H9 (cell line): ENCODE measurements around the gene YEATS4. TPM values are rescaled to one million over a fixed set of nuclear protein-coding genes. Genes with fewer than 3 reads are reported as not detected.

ENCODE experiments used
- DNase-seq: peaks from one replicate; pipeline ENCODE4 v3.0.0-alpha.2; 2017
- H2AFZ ChIP-seq: one replicate; pipeline ENCODE4 v1.6.1; 2013; ENCODE audit warnings: mild to moderate bottlenecking, low read length, control low read depth, moderate library complexity
- H2AK5ac ChIP-seq: 2 replicates; pipeline ENCODE4 v1.6.1; 2013; ENCODE audit warnings: low read length, control low read depth, mixed read lengths; ENCODE audit not compliant: insufficient read length
- H2BK120ac ChIP-seq: one replicate; pipeline ENCODE4 v1.6.1; 2013; ENCODE audit warnings: low read depth, mild to moderate bottlenecking, low read length, control low read depth, inconsistent platforms; ENCODE audit not compliant: poor library complexity, severe bottlenecking
- H2BK12ac ChIP-seq: 2 replicates; pipeline ENCODE4 v1.6.1; 2013; ENCODE audit warnings: low read length, control low read depth, mixed read lengths, low read depth; ENCODE audit not compliant: insufficient read length
- H2BK15ac ChIP-seq: 2 replicates; pipeline ENCODE4 v1.6.1; 2013; ENCODE audit warnings: low read depth, low read length, control low read depth
- H2BK20ac ChIP-seq: one replicate; pipeline ENCODE4 v1.6.1; 2013; ENCODE audit warnings: low read depth, mild to moderate bottlenecking, low read length, control low read depth, inconsistent platforms; ENCODE audit not compliant: poor library complexity, severe bottlenecking
- H2BK5ac ChIP-seq: 2 replicates; pipeline ENCODE4 v1.6.1; 2013; ENCODE audit warnings: low read length, control low read depth, mixed read lengths; ENCODE audit not compliant: insufficient read length
- H3K14ac ChIP-seq: 2 replicates; pipeline ENCODE4 v1.6.1; 2013; ENCODE audit warnings: low read length, control low read depth; ENCODE audit not compliant: insufficient read depth
- H3K18ac ChIP-seq: 2 replicates; pipeline ENCODE4 v1.6.1; 2013; ENCODE audit warnings: low read depth, mild to moderate bottlenecking, mixed read lengths, low read length, control low read depth; ENCODE audit not compliant: insufficient read length
- H3K23ac ChIP-seq: 2 replicates; pipeline ENCODE4 v1.6.1; 2013; ENCODE audit warnings: low read length, control low read depth, mixed read lengths, low read depth; ENCODE audit not compliant: insufficient read length
- H3K23me2 ChIP-seq: 2 replicates; pipeline ENCODE4 v1.6.1; 2013; ENCODE audit warnings: low read depth, mild to moderate bottlenecking, mixed read lengths, low read length, control low read depth; ENCODE audit not compliant: insufficient read length, poor library complexity, severe bottlenecking
- H3K27ac ChIP-seq: 2 replicates; pipeline ENCODE4 v1.5.1; 2013; ENCODE audit warnings: low read length, control low read depth, mixed read lengths, low read depth; ENCODE audit not compliant: insufficient read length
- H3K27me3 ChIP-seq: 2 replicates; pipeline ENCODE4 v1.6.1; 2013; ENCODE audit warnings: low read length, control low read depth, inconsistent platforms; ENCODE audit not compliant: insufficient read depth
- H3K4ac ChIP-seq: 2 replicates; pipeline ENCODE4 v1.6.1; 2013; ENCODE audit warnings: low read depth, mild to moderate bottlenecking, control low read depth, inconsistent platforms, low read length, moderate library complexity
- H3K4me1 ChIP-seq: 2 replicates; pipeline ENCODE4 v1.6.1; 2013; ENCODE audit warnings: low read length, control low read depth, inconsistent platforms; ENCODE audit not compliant: insufficient read depth
- H3K4me2 ChIP-seq: 2 replicates; pipeline ENCODE4 v1.6.1; 2013; ENCODE audit warnings: low read length, control low read depth, mixed read lengths; ENCODE audit not compliant: insufficient read length, insufficient read depth
- H3K56ac ChIP-seq: 2 replicates; pipeline ENCODE4 v1.6.1; 2013; ENCODE audit warnings: low read depth, mild to moderate bottlenecking, mixed read lengths, low read length, control low read depth; ENCODE audit not compliant: insufficient read length
- H3K79me1 ChIP-seq: 2 replicates; pipeline ENCODE4 v1.6.1; 2013; ENCODE audit warnings: low read depth, mild to moderate bottlenecking, moderate library complexity, low read length, control low read depth, inconsistent platforms; ENCODE audit not compliant: insufficient read depth, poor library complexity, severe bottlenecking
- H3K79me2 ChIP-seq: 2 replicates; pipeline ENCODE4 v1.6.1; 2013; ENCODE audit warnings: low read length, control low read depth, inconsistent platforms; ENCODE audit not compliant: insufficient read depth
- H3K9ac ChIP-seq: 2 replicates; pipeline ENCODE4 v1.6.1; 2013; ENCODE audit warnings: low read length, control low read depth, mixed read lengths; ENCODE audit not compliant: insufficient read length; ENCODE audit errors: extremely low read depth
- H3K9me3 ChIP-seq: one replicate; pipeline ENCODE4 v1.6.1; 2013; ENCODE audit warnings: low read depth, low read length, inconsistent platforms; ENCODE audit not compliant: control insufficient read depth
- H3T11ph ChIP-seq: one replicate; pipeline ENCODE4 v1.6.1; 2013; ENCODE audit warnings: mild to moderate bottlenecking, low read length, control low read depth, inconsistent platforms
- H4K20me1 ChIP-seq: one replicate; pipeline ENCODE4 v1.6.1; 2013; ENCODE audit not compliant: control insufficient read depth, insufficient read length, insufficient read depth
- H4K5ac ChIP-seq: 2 replicates; pipeline ENCODE4 v1.6.1; 2013; ENCODE audit warnings: low read depth, mild to moderate bottlenecking, mixed read lengths, low read length, control low read depth; ENCODE audit not compliant: insufficient read length
- H4K8ac ChIP-seq: replicated peaks from 2 replicates; pipeline ENCODE4 v1.6.1; 2013; ENCODE audit warnings: low read length, control low read depth, mixed read lengths, low read depth; ENCODE audit not compliant: insufficient read length
- H4K91ac ChIP-seq: 2 replicates; pipeline ENCODE4 v1.6.1; 2013; ENCODE audit warnings: low read depth, mild to moderate bottlenecking, moderate library complexity, mixed read lengths, low read length, control low read depth; ENCODE audit not compliant: insufficient read length
- H3K27ac Mint-ChIP-seq, 3 experiments: 2 replicates in 2 of 3; 3 replicates in 1 of 3; pipeline ENCODE4 v1.8.0; 2020 to 2021; ENCODE audit warnings: mixed read lengths in 3 of 3, mild to moderate bottlenecking in 1 of 3, moderate library complexity in 1 of 3
- H3K27me3 Mint-ChIP-seq: 2 replicates; pipeline ENCODE4 v1.8.0; 2021; ENCODE audit warnings: low read depth, mild to moderate bottlenecking, moderate library complexity, mixed read lengths
- H3K36me3 Mint-ChIP-seq, 3 experiments: 2 replicates in 2 of 3; 3 replicates in 1 of 3; pipeline ENCODE4 v1.8.0; 2020 to 2021; ENCODE audit warnings: low read depth in 3 of 3, mixed read lengths in 3 of 3; ENCODE audit not compliant: insufficient read depth in 1 of 3
- H3K4me1 Mint-ChIP-seq, 2 experiments: 2 replicates each; pipeline ENCODE4 v1.8.0; 2020; ENCODE audit warnings: mixed read lengths in 2 of 2
- H3K4me3 Mint-ChIP-seq, 2 experiments: 2 replicates in 1 of 2; 3 replicates in 1 of 2; pipeline ENCODE4 v1.8.0; 2020 to 2021; ENCODE audit warnings: mild to moderate bottlenecking in 2 of 2, mixed read lengths in 2 of 2, moderate library complexity in 1 of 2
- H3K9me3 Mint-ChIP-seq, 2 experiments: 2 replicates in 1 of 2; 3 replicates in 1 of 2; pipeline ENCODE4 v1.8.0; 2020; ENCODE audit warnings: mild to moderate bottlenecking in 2 of 2, mixed read lengths in 2 of 2, moderate library complexity in 1 of 2
- WGBS: extraction: QIAGEN DNeasy Blood & Tissue Kit; methylation state at CpG from one replicate; pipeline ENCODE4 v1.1.7; 2013; ENCODE audit warnings: missing lambda C conversion rate, low lambda C conversion rate, mixed read lengths; ENCODE audit not compliant: insufficient read length; ENCODE audit errors: extremely low coverage; 5-methylcytosine and 5-hydroxymethylcytosine counted together
- total RNA-seq: library from RNA; stranded (reverse); gene quantifications from 2 replicates; pipeline ENCODE4 v1.2.1, GENCODE V29; 2021
- TF ChIP-seq, protein P1 (sequence below): fragments of 200-600 bp; sonication (generic); conservative IDR thresholded peaks from 3 replicates; pipeline ENCODE4 v1.8.0; 2021; ENCODE audit warnings: antibody characterized with exemption, mild to moderate bottlenecking

The YEATS4 gene
- total RNA-seq, 1 experiment from 2014 or later = 35.6 TPM

DNA sequence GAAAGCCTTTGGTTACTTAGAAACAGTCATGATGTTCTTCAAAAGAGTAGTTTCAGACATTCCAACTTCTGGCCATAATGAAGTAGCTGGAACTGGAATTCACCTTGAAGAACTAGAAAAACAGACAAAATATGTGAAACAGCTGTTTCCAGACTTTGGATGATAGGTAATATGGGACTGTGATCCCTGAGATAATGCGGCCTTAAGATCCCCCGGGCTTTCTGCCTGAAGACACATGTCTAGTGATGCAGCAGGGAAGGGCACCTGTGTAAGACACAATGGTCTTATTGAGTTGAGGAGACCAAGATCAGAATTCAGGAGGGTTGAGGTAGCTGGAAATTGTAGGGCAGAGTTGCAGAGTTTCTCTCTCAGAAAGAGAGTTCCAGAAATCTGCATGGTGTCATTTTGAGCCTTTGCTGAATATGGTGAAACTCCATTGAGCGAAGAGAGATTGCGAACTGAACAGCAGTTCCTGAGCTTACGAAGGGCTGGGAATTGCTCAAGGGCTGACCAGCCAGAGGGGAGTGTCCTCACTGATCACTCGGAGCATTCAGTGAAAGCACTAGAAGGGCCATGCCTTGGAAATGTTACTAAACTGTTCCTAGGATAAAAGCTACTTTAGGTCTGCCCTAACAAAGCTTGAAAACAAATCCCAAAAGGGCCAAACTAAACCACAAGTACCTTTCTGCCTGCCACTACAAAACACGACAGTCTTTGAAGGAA lies 69.0 kb downstream of the YEATS4 start:
- Histone ChIP-seq H3K56ac (no peak overlapping the region), H3K18ac (no peak overlapping the region), H2BK120ac (no peak overlapping the region), H2AFZ (no peak overlapping the region), H4K5ac (no peak overlapping the region), H2AK5ac (no peak overlapping the region), H3K14ac (no peak overlapping the region), H3K23ac (no peak overlapping the region), H3K4me1 (no peaks in the 10 kb centered on the region; the same call in 1 of the 2 replicates), H4K8ac (no peak overlapping the region), H3K27ac (no peak overlapping the region), H3K9ac (no peak overlapping the region), H3K9me3 (no peaks in the 10 kb centered on the region), H3K27me3 (no peaks in the 10 kb centered on the region), H2BK20ac (no peak overlapping the region), H2BK15ac (no peak overlapping the region), H3K4ac (no peak overlapping the region), H3K79me1 (no peaks in the 10 kb centered on the region), H3K23me2 (no peaks in the 10 kb centered on the region), H4K20me1 (peaks cover 2% of the 10 kb centered on the region), H4K91ac (no peak overlapping the region), H3T11ph (no peak overlapping the region), H2BK5ac (no peak overlapping the region), H2BK12ac (no peak overlapping the region), H3K4me2 (no peak overlapping the region), H3K79me2 (no peaks in the 10 kb centered on the region)
- Mint-ChIP-seq H3K4me1 (0 out of 4 replicates have a peak, but pooled peaks cover 0 to 3% of the 10 kb centered on the region in 2 experiments), H3K9me3 (no peaks in the 10 kb centered on the region), H3K4me3 (no peak overlapping the region), H3K27me3 (no peaks in the 10 kb centered on the region), H3K36me3 (no peaks in the 10 kb centered on the region), H3K27ac (no peak overlapping the region)
- TF ChIP-seq, protein P1, sequence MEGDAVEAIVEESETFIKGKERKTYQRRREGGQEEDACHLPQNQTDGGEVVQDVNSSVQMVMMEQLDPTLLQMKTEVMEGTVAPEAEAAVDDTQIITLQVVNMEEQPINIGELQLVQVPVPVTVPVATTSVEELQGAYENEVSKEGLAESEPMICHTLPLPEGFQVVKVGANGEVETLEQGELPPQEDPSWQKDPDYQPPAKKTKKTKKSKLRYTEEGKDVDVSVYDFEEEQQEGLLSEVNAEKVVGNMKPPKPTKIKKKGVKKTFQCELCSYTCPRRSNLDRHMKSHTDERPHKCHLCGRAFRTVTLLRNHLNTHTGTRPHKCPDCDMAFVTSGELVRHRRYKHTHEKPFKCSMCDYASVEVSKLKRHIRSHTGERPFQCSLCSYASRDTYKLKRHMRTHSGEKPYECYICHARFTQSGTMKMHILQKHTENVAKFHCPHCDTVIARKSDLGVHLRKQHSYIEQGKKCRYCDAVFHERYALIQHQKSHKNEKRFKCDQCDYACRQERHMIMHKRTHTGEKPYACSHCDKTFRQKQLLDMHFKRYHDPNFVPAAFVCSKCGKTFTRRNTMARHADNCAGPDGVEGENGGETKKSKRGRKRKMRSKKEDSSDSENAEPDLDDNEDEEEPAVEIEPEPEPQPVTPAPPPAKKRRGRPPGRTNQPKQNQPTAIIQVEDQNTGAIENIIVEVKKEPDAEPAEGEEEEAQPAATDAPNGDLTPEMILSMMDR = no peak
- no CpG with 5 or more reads among the region's 7 CpGs for WGBS
- no peak for DNase-seq
